ENCODE measurements around the gene BSG.
"Not testable (repeated sequence)": the region's sequence is repeated elsewhere in the genome, so short reads cannot be mapped to it uniquely, and the experiment has no call there.

Gene BSG

GRCh38 chr19:608155-609003, 36.0 kb downstream of the BSG start:
- no peak for DNase-seq

GRCh38 chr19:609004-609346, 36.6 kb downstream of the BSG start:
- no peak for DNase-seq

GRCh38 chr19:610071-610800, 37.8 kb downstream of the BSG start:
- peak; percentile 62 for DNase-seq

GRCh38 chr19:610801-611480, 38.5 kb downstream of the BSG start:
- peak; percentile 77 for DNase-seq

- DNase-seq = peak; percentile 61
These were observed 39.1 kb downstream of the BSG start for GRCh38 chr19:611481-611868.

- DNase-seq = no peak
These were observed 40.5 kb downstream of the BSG start for GRCh38 chr19:612941-613340.

- no peak for DNase-seq
These were observed 41.6 kb downstream of the BSG start for GRCh38 chr19:613732-614567.

GRCh38 chr19:615619-616018, 43.2 kb downstream of the BSG start:
- DNase-seq = no peak

- no peak for DNase-seq
These were observed 43.8 kb downstream of the BSG start for GRCh38 chr19:616062-616700.

GRCh38 chr19:616747-617526, 44.5 kb downstream of the BSG start:
- DNase-seq = no peak

- no peak for DNase-seq
These were observed 45.3 kb downstream of the BSG start for GRCh38 chr19:617551-618246.

GRCh38 chr19:618247-618619, 45.8 kb downstream of the BSG start:
- no peak for DNase-seq

- no peak for DNase-seq
These were observed 46.4 kb downstream of the BSG start for GRCh38 chr19:618674-619285.

- DNase-seq = no peak
These were observed 47.0 kb downstream of the BSG start for GRCh38 chr19:619286-620002.

- no peak for DNase-seq
These were observed 47.9 kb downstream of the BSG start for GRCh38 chr19:620166-620862.

GRCh38 chr19:621191-621590, 48.8 kb downstream of the BSG start:
- not testable (repeated sequence) for DNase-seq

GRCh38 chr19:621819-622218, 49.4 kb downstream of the BSG start:
- no peak for DNase-seq

- no peak for DNase-seq
These were observed 50.3 kb downstream of the BSG start for GRCh38 chr19:622666-623065.

Data from CD4-positive, alpha-beta T cell treated with Interleukin-17A for 1 hour (primary cell).